ENCODE data around the gene PLA2G6.

DNA sequence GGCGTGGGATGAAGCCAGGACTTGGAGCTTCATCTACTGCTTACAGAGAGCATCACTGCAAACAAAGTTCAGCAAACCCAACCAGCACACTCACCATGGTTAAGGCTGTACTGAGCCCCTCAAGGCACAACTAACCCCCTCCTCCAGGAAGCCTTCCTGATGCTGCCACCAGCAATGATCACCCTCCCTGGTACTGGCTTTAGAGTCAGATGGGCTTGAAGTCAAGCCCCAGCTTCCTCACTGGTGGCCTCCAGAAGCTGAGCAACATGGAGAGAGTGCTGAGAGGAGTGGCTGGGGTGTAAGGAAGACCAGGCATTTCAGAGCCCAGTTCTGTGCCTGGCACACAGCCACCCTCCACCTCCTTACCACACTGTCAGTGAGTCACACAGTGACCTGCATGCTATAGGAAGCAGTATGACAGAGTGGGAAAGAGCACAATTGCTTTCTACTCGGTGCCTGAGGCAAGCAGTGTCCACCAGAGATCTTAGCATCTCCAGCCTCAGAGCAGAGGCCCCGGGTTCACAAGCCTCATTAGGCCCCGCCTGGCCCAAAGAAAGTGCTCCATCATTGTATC lies 46.4 kb downstream of the PLA2G6 start:
- TF ChIP-seq POLR2A (IDR thresholded peaks at IDR 0.05): no peak
- TF ChIP-seq, protein P1, sequence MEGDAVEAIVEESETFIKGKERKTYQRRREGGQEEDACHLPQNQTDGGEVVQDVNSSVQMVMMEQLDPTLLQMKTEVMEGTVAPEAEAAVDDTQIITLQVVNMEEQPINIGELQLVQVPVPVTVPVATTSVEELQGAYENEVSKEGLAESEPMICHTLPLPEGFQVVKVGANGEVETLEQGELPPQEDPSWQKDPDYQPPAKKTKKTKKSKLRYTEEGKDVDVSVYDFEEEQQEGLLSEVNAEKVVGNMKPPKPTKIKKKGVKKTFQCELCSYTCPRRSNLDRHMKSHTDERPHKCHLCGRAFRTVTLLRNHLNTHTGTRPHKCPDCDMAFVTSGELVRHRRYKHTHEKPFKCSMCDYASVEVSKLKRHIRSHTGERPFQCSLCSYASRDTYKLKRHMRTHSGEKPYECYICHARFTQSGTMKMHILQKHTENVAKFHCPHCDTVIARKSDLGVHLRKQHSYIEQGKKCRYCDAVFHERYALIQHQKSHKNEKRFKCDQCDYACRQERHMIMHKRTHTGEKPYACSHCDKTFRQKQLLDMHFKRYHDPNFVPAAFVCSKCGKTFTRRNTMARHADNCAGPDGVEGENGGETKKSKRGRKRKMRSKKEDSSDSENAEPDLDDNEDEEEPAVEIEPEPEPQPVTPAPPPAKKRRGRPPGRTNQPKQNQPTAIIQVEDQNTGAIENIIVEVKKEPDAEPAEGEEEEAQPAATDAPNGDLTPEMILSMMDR (IDR thresholded peaks at IDR 0.05): no peak

Data from breast epithelium (tissue), 3 donors.